ENCODE measurements around the gene SBF2. TPM values are rescaled to one million over a fixed set of nuclear protein-coding genes. Genes with fewer than 3 reads are reported as not detected.

The SBF2 gene
- total RNA-seq, 5 donors from 2014 or later (not counting 1 experiment from before 2014, with no cell fraction given): 9.5 to 23.5 (median 13.0) TPM

- Mint-ChIP-seq H3K27ac (no peak overlapping the region), H3K4me1 (peaks cover 10 to 12% (median 12%) of the 10 kb centered on the region in 3 donors), H3K36me3 (peaks cover 24% of the 10 kb centered on the region), H3K27me3 (no peaks in the 10 kb centered on the region), H3K4me3 (no peak overlapping the region), H3K9me3 (no peaks in the 10 kb centered on the region)
- Histone ChIP-seq H3K4me1 (ENCODE audit: control insufficient read depth in 1 of 2, extremely low read depth in 1 of 2, insufficient read depth in 2 of 2, low read length in 2 of 2) (peaks cover 2 to 10% of the 10 kb centered on the region in 2 experiments), H3K27ac (ENCODE audit: low read length) (no peak overlapping the region), H3K27me3 (replicated peaks in 1 of 2; ENCODE audit: control insufficient read depth in 2 of 2, extremely low read depth in 1 of 2, insufficient read depth in 2 of 2, low read length in 1 of 2) (no peaks in the 10 kb centered on the region), H3K4me3 (ENCODE audit: control insufficient read depth in 1 of 2, extremely low read depth in 1 of 2, low read length in 1 of 2) (no peak overlapping the region), H3K36me3 (ENCODE audit: control insufficient read depth in 2 of 2, extremely low read depth in 1 of 2, insufficient read depth in 1 of 2, low read length in 1 of 2) (peaks cover 0 to 12% of the 10 kb centered on the region in 2 donors), H3K9me3 (no peaks in the 10 kb centered on the region)
- no CpG with 5 or more reads among the region's 1 CpG for WGBS (ENCODE audit: insufficient coverage)
- ChIA-PET POLR2A (no interaction called here), CTCF (no interaction called here)
- ATAC-seq (replicated peaks in 1 of 4) (no peak), DNase-seq (no peak)
Measured at GRCh38 chr11:9853929-9854552, 440.0 kb downstream of the SBF2 start.

GRCh38 chr11:9852465-9852864, 441.6 kb downstream of the SBF2 start:
- Histone ChIP-seq H3K4me1 (ENCODE audit: control insufficient read depth in 1 of 2, extremely low read depth in 1 of 2, insufficient read depth in 2 of 2, low read length in 2 of 2) (no peaks in the 10 kb centered on the region), H3K36me3 (ENCODE audit: control insufficient read depth in 2 of 2, extremely low read depth in 1 of 2, insufficient read depth in 1 of 2, low read length in 1 of 2) (peaks cover 0 to 12% of the 10 kb centered on the region in 2 donors), H3K27me3 (replicated peaks in 1 of 2; ENCODE audit: control insufficient read depth in 2 of 2, extremely low read depth in 1 of 2, insufficient read depth in 2 of 2, low read length in 1 of 2) (no peaks in the 10 kb centered on the region), H3K9me3 (no peaks in the 10 kb centered on the region), H3K4me3 (ENCODE audit: control insufficient read depth in 1 of 2, extremely low read depth in 1 of 2, low read length in 1 of 2) (no peak overlapping the region), H3K27ac (ENCODE audit: low read length) (no peak overlapping the region)
- H3K4me3 Mint-ChIP-seq: no peak overlapping the region
- ChIA-PET POLR2A (no interaction called here), CTCF (no interaction called here)
- WGBS (ENCODE audit: insufficient coverage): 100% methylated on average over 2 of the region's 2 CpGs
- peaks cover 31% of the 10 kb centered on the region for H3K36me3 Mint-ChIP-seq
- DNase-seq (no peak), ATAC-seq (replicated peaks in 1 of 4) (no peak)
- no peaks in the 10 kb centered on the region for H3K9me3 Mint-ChIP-seq
- no peaks in the 10 kb centered on the region for H3K4me1 Mint-ChIP-seq
- H3K27me3 Mint-ChIP-seq: no peaks in the 10 kb centered on the region
- no peak overlapping the region for H3K27ac Mint-ChIP-seq

GRCh38 chr11:9851366-9851765, 442.7 kb downstream of the SBF2 start:
- no CpG with 5 or more reads among the region's 4 CpGs for WGBS (ENCODE audit: insufficient coverage)
- DNase-seq: no peak
- H3K4me1 Mint-ChIP-seq: peaks cover 0 to 7% (median 0%) of the 10 kb centered on the region in 3 donors
- H3K4me1 ChIP-seq (ENCODE audit: control insufficient read depth in 1 of 2, extremely low read depth in 1 of 2, insufficient read depth in 2 of 2, low read length in 2 of 2): no peaks in the 10 kb centered on the region
- H3K36me3 Mint-ChIP-seq: peaks cover 40% of the 10 kb centered on the region
- no peaks in the 10 kb centered on the region for H3K27me3 ChIP-seq (replicated peaks in 1 of 2; ENCODE audit: control insufficient read depth in 2 of 2, extremely low read depth in 1 of 2, insufficient read depth in 2 of 2, low read length in 1 of 2)
- no peak for ATAC-seq (replicated peaks in 1 of 4)
- H3K9me3 ChIP-seq: no peaks in the 10 kb centered on the region
- H3K4me3 Mint-ChIP-seq: no peak overlapping the region
- H3K27ac ChIP-seq (ENCODE audit: low read length): no peak overlapping the region
- no peak overlapping the region for H3K4me3 ChIP-seq (ENCODE audit: control insufficient read depth in 1 of 2, extremely low read depth in 1 of 2, low read length in 1 of 2)
- no peak overlapping the region for H3K27ac Mint-ChIP-seq
- ChIA-PET CTCF (interaction anchor here in 1 of 2 donors (0.7 kb wide), 1 partner anchor 21 kb away, joined by 3 read pairs; no protein-coding TSS in a partner anchor), POLR2A (interaction anchor here (0.6 to 0.7 kb wide), 2 partner anchors 362 to 414 kb away, joined by 3 read pairs; no protein-coding TSS in a partner anchor)
- H3K27me3 Mint-ChIP-seq: no peaks in the 10 kb centered on the region
- H3K36me3 ChIP-seq (ENCODE audit: control insufficient read depth in 2 of 2, extremely low read depth in 1 of 2, insufficient read depth in 1 of 2, low read length in 1 of 2): peaks cover 0 to 12% of the 10 kb centered on the region in 2 donors
- H3K9me3 Mint-ChIP-seq: no peaks in the 10 kb centered on the region

GRCh38 chr11:9850224-9850895, 443.7 kb downstream of the SBF2 start:
- H3K27me3 ChIP-seq (replicated peaks in 1 of 2; ENCODE audit: control insufficient read depth in 2 of 2, extremely low read depth in 1 of 2, insufficient read depth in 2 of 2, low read length in 1 of 2): no peaks in the 10 kb centered on the region
- H3K4me1 Mint-ChIP-seq: peaks cover 0 to 12% (median 0%) of the 10 kb centered on the region in 3 donors
- peaks cover 49% of the 10 kb centered on the region for H3K36me3 Mint-ChIP-seq
- peaks cover 0 to 8% of the 10 kb centered on the region in 2 donors for H3K36me3 ChIP-seq (ENCODE audit: control insufficient read depth in 2 of 2, extremely low read depth in 1 of 2, insufficient read depth in 1 of 2, low read length in 1 of 2)
- no peak overlapping the region for H3K27ac Mint-ChIP-seq
- no CpG with 5 or more reads among the region's 1 CpG for WGBS (ENCODE audit: insufficient coverage)
- no peak for ATAC-seq (replicated peaks in 1 of 4)
- no peak for DNase-seq
- H3K9me3 ChIP-seq: no peaks in the 10 kb centered on the region
- POLR2A ChIA-PET: no interaction called here
- H3K4me3 Mint-ChIP-seq: no peak overlapping the region
- no peaks in the 10 kb centered on the region for H3K27me3 Mint-ChIP-seq
- CTCF ChIA-PET: interaction anchor here in 1 of 2 donors (0.7 kb wide), 1 partner anchor 8 kb away, joined by 3 read pairs; no protein-coding TSS in a partner anchor
- no peaks in the 10 kb centered on the region for H3K9me3 Mint-ChIP-seq
- H3K4me3 ChIP-seq (ENCODE audit: control insufficient read depth in 1 of 2, extremely low read depth in 1 of 2, low read length in 1 of 2): no peak overlapping the region
- no peak overlapping the region for H3K27ac ChIP-seq (ENCODE audit: low read length)
- H3K4me1 ChIP-seq (ENCODE audit: control insufficient read depth in 1 of 2, extremely low read depth in 1 of 2, insufficient read depth in 2 of 2, low read length in 2 of 2): no peaks in the 10 kb centered on the region

- Histone ChIP-seq H3K27ac (ENCODE audit: low read length) (no peak overlapping the region), H3K4me3 (ENCODE audit: control insufficient read depth in 1 of 2, extremely low read depth in 1 of 2, low read length in 1 of 2) (no peak overlapping the region), H3K27me3 (replicated peaks in 1 of 2; ENCODE audit: control insufficient read depth in 2 of 2, extremely low read depth in 1 of 2, insufficient read depth in 2 of 2, low read length in 1 of 2) (no peaks in the 10 kb centered on the region), H3K4me1 (ENCODE audit: control insufficient read depth in 1 of 2, extremely low read depth in 1 of 2, insufficient read depth in 2 of 2, low read length in 2 of 2) (no peaks in the 10 kb centered on the region), H3K36me3 (ENCODE audit: control insufficient read depth in 2 of 2, extremely low read depth in 1 of 2, insufficient read depth in 1 of 2, low read length in 1 of 2) (no peaks in the 10 kb centered on the region), H3K9me3 (no peaks in the 10 kb centered on the region)
- WGBS (ENCODE audit: insufficient coverage): no CpG with 5 or more reads among the region's 1 CpG
- ChIA-PET CTCF (no interaction called here), POLR2A (no interaction called here)
- Mint-ChIP-seq H3K27ac (no peak overlapping the region), H3K4me3 (no peak overlapping the region), H3K27me3 (no peaks in the 10 kb centered on the region), H3K36me3 (peaks cover 58% of the 10 kb centered on the region), H3K4me1 (peaks cover 0 to 12% (median 0%) of the 10 kb centered on the region in 3 donors), H3K9me3 (no peaks in the 10 kb centered on the region)
- ATAC-seq (replicated peaks in 1 of 4) (no peak), DNase-seq (no peak)
Measured at GRCh38 chr11:9849389-9849788, 444.6 kb downstream of the SBF2 start.

- no peak overlapping the region for H3K27ac Mint-ChIP-seq
- no peak overlapping the region for H3K4me3 Mint-ChIP-seq
- H3K27me3 Mint-ChIP-seq: no peaks in the 10 kb centered on the region
- H3K36me3 ChIP-seq (ENCODE audit: control insufficient read depth in 2 of 2, extremely low read depth in 1 of 2, insufficient read depth in 1 of 2, low read length in 1 of 2): no peaks in the 10 kb centered on the region
- no peak overlapping the region for H3K4me3 ChIP-seq (ENCODE audit: control insufficient read depth in 1 of 2, extremely low read depth in 1 of 2, low read length in 1 of 2)
- peaks cover 5 to 18% (median 7%) of the 10 kb centered on the region in 3 donors for H3K4me1 Mint-ChIP-seq
- H3K36me3 Mint-ChIP-seq: peaks cover 65% of the 10 kb centered on the region
- ATAC-seq (replicated peaks in 1 of 4) (no peak), DNase-seq (no peak)
- WGBS (ENCODE audit: insufficient coverage): 76% methylated on average over 2 of the region's 3 CpGs
- POLR2A ChIA-PET: interaction anchor here in 1 of 2 donors (0.6 kb wide), 1 partner anchor 271 kb away, joined by 3 read pairs; no protein-coding TSS in a partner anchor
- CTCF ChIA-PET: interaction anchor here (0.6 to 0.7 kb wide), 2 partner anchors 12 to 20 kb away, joined by 3 to 4 read pairs; no protein-coding TSS in a partner anchor
- no peaks in the 10 kb centered on the region for H3K27me3 ChIP-seq (replicated peaks in 1 of 2; ENCODE audit: control insufficient read depth in 2 of 2, extremely low read depth in 1 of 2, insufficient read depth in 2 of 2, low read length in 1 of 2)
- H3K27ac ChIP-seq (ENCODE audit: low read length): no peak overlapping the region
- H3K9me3 ChIP-seq: no peaks in the 10 kb centered on the region
- H3K9me3 Mint-ChIP-seq: no peaks in the 10 kb centered on the region
- no peaks in the 10 kb centered on the region for H3K4me1 ChIP-seq (ENCODE audit: control insufficient read depth in 1 of 2, extremely low read depth in 1 of 2, insufficient read depth in 2 of 2, low read length in 2 of 2)
Measured at GRCh38 chr11:9847636-9848035, 446.4 kb downstream of the SBF2 start.
